ENCODE data around the gene THEM4.
"Not testable (repeated sequence)": the region's sequence is repeated elsewhere in the genome, so short reads cannot be mapped to it uniquely, and the experiment has no call there.

The THEM4 gene

DNA sequence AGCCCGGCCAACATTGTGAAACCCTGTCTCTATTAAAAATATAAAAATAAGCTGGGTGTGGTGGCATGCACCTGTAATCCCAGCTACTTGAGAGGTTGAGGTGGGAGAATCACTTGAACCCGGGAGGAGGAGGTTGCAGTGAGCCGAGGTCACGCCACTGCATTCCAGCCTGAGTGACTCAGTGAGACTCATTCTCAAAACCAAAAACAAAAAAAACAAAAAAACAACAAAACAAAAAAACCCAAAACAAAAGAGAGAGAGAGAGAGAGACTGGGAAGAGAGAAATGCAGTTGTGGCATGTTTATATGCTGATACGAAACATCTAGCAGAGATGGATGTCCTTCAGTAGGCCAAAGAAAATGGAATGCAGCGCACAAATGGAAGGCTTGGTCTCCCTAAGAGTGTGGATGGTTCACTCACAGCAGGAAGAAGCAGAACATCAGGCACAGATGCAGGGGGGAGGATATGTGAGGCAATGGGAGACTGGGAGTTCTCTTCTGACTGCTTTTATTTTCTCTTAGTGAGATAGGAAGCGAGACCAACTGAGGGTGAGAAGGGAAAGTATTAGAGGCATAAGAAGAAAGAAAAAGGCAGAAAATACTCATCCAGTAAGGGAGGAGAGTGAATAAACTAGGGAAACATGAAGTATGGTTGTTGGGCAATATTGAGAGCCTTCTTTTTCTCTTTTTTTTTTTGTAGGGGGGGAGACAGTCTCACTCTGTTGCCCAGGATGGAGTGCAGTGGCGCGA is 16.0 kb downstream of the THEM4 start:
- 88 to 93% methylated on average over 8 to 9 of the region's 9 CpGs for WGBS, 2 experiments
- Histone ChIP-seq H3K27ac (ENCODE audit: insufficient read depth, low read depth, low read length, poor library complexity, severe bottlenecking) (peak overlapping the region; percentile 21), H3K36me3 (ENCODE audit: control insufficient read depth, insufficient read depth, low read length) (no peaks in the 10 kb centered on the region), H3K4me1 (ENCODE audit: control insufficient read depth, insufficient read depth, low read length) (no peaks in the 10 kb centered on the region), H3K4me3 (ENCODE audit: insufficient read depth, low read depth, low read length) (no peak overlapping the region), H3K9me3 (ENCODE audit: control insufficient read depth, low read length) (no peaks in the 10 kb centered on the region), H3K27me3 (ENCODE audit: control insufficient read depth, insufficient read depth, low read length, poor library complexity, severe bottlenecking) (no peaks in the 10 kb centered on the region)

DNA sequence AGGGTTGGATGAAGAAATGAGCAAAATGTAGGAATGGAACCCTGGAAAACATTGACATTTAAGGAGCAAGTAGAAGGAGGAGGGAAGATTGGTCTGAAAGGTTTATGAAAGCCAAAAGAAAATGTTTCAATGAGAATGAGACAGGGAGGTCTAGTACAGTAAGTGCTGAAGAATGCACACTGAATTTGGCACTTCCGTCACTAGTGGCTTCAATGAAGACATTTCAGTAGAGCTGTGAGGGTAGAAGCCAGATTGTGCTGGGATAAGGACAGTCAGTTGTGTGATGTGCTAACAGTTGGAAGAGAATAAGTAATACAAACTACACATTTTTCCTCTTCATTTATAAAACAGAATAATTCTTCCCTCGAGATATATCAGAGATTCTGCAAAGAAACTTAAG is 17.1 kb downstream of the THEM4 start:
- no peak overlapping the region for H3K4me3 ChIP-seq (ENCODE audit: insufficient read depth, low read depth, low read length)
- H3K36me3 ChIP-seq (ENCODE audit: control insufficient read depth, insufficient read depth, low read length): no peaks in the 10 kb centered on the region
- H3K27me3 ChIP-seq (ENCODE audit: control insufficient read depth, insufficient read depth, low read length, poor library complexity, severe bottlenecking): no peaks in the 10 kb centered on the region
- 93 to 97% methylated on average over 1 of the region's 2 CpGs for WGBS, 2 experiments
- no peaks in the 10 kb centered on the region for H3K4me1 ChIP-seq (ENCODE audit: control insufficient read depth, insufficient read depth, low read length)
- no peaks in the 10 kb centered on the region for H3K9me3 ChIP-seq (ENCODE audit: control insufficient read depth, low read length)
- no peak overlapping the region for H3K27ac ChIP-seq (ENCODE audit: insufficient read depth, low read depth, low read length, poor library complexity, severe bottlenecking)

DNA sequence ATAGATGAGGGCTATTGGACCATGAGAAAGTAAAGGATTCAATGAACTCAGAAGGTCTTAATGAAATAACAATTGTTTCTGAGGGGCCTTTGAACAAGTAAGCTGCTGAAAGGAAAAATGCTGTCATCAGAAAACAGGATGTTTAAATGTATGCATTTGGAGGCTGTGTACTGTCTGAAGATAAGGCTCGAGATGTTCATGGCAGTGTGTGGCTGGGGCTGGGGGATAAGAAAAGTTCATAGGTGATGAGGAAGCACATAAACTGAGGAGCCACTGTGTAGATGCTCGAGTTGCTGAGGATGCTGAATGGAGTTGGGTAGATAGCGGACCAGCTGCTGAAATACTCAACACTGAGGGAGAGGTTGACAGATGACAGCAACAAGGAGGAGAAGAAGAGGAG is 17.8 kb downstream of the THEM4 start:
- no peaks in the 10 kb centered on the region for H3K36me3 ChIP-seq (ENCODE audit: control insufficient read depth, insufficient read depth, low read length)
- 89 to 92% methylated on average over 3 of the region's 3 CpGs for WGBS, 2 experiments
- H3K27me3 ChIP-seq (ENCODE audit: control insufficient read depth, insufficient read depth, low read length, poor library complexity, severe bottlenecking): no peaks in the 10 kb centered on the region
- no peaks in the 10 kb centered on the region for H3K9me3 ChIP-seq (ENCODE audit: control insufficient read depth, low read length)
- H3K4me1 ChIP-seq (ENCODE audit: control insufficient read depth, insufficient read depth, low read length): no peaks in the 10 kb centered on the region
- no peak overlapping the region for H3K4me3 ChIP-seq (ENCODE audit: insufficient read depth, low read depth, low read length)
- no peak overlapping the region for H3K27ac ChIP-seq (ENCODE audit: insufficient read depth, low read depth, low read length, poor library complexity, severe bottlenecking)

DNA sequence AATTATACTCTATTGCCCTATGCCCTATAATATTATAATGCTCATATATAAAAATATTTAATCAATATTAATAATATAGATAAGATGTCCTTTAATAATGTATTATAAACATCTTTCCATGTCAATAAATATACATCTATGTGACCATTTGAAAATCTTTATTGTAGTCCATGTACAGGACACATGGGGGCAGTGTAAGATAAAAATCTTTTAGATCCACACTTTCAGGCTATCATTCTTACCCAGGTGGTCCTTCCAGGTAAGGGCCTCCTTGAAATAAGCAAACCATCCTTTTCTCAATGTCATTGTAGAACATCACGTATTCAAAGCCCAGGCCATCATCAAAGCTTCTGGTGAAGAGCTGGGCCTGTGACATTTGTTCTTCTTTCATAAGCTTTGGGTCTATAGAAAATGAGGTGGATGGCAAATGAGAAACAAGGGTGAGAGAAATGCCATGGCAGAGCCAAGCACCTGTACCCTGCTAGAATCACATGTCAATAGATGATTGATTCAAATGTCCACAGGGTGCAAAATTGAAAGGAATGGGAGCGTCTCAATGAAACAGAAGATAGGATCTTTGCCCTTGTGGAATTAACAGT is 20.2 kb downstream of the THEM4 start:
- WGBS, 2 experiments: 85 to 100% methylated on average over 2 of the region's 2 CpGs

DNA sequence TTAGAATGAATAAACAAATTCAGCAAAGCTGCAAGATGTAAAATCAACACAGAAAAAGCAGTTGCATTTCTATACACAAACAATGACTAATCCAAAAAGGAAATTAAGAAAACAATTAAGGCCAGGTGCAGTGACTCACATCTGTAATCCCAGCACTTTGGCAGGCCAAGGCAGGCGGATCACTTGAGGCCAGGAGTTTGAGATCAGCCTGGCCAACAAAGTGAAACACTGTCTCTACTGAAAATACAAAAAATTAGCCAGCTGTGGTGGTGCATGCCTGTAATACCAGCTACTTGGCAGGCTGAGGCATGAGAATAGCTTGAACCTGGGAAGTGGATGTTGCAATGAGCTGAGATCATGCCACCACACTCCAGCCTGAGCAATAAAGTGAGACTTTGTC is 22.3 kb downstream of the THEM4 start:
- no peaks in the 10 kb centered on the region for H3K36me3 ChIP-seq (ENCODE audit: control insufficient read depth, insufficient read depth, low read length)
- H3K27ac ChIP-seq (ENCODE audit: insufficient read depth, low read depth, low read length, poor library complexity, severe bottlenecking): no peak overlapping the region
- H3K4me1 ChIP-seq (ENCODE audit: control insufficient read depth, insufficient read depth, low read length): no peaks in the 10 kb centered on the region
- H3K4me3 ChIP-seq (ENCODE audit: insufficient read depth, low read depth, low read length): no peak overlapping the region
- WGBS, 2 experiments: 93 to 97% methylated on average over 1 of the region's 1 CpG
- H3K9me3 ChIP-seq (ENCODE audit: control insufficient read depth, low read length): no peaks in the 10 kb centered on the region
- H3K27me3 ChIP-seq (ENCODE audit: control insufficient read depth, insufficient read depth, low read length, poor library complexity, severe bottlenecking): no peaks in the 10 kb centered on the region

More for the DNA sequence above, 20.2 kb downstream of the THEM4 start:
- Histone ChIP-seq H3K9me3 (ENCODE audit: control insufficient read depth, low read length) (no peaks in the 10 kb centered on the region), H3K4me1 (ENCODE audit: control insufficient read depth, insufficient read depth, low read length) (no peaks in the 10 kb centered on the region), H3K27ac (ENCODE audit: insufficient read depth, low read depth, low read length, poor library complexity, severe bottlenecking) (no peak overlapping the region), H3K27me3 (ENCODE audit: control insufficient read depth, insufficient read depth, low read length, poor library complexity, severe bottlenecking) (no peaks in the 10 kb centered on the region), H3K4me3 (ENCODE audit: insufficient read depth, low read depth, low read length) (no peak overlapping the region), H3K36me3 (ENCODE audit: control insufficient read depth, insufficient read depth, low read length) (no peaks in the 10 kb centered on the region)

DNA sequence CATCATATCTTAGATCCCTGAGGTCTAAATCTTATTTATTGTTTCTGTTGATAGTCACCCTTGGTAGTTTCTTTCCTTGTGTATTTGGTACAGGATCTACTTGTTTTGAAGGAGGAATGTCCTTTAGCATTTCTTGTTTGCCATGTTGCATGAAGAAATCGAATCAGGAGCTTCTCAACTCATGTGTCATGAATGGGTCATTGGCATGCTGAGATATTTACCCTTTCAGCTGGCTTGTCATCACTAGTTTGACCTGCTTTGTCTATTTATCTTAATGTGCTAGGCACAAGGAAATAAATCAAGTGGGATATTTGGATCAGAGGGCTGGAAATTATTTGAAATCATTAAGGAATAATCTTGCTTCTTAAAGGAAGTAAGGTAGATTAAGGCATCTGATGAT is 23.8 kb downstream of the THEM4 start:
- Histone ChIP-seq H3K27ac (ENCODE audit: insufficient read depth, low read depth, low read length, poor library complexity, severe bottlenecking) (no peak overlapping the region), H3K27me3 (ENCODE audit: control insufficient read depth, insufficient read depth, low read length, poor library complexity, severe bottlenecking) (no peaks in the 10 kb centered on the region), H3K9me3 (ENCODE audit: control insufficient read depth, low read length) (no peaks in the 10 kb centered on the region), H3K4me1 (ENCODE audit: control insufficient read depth, insufficient read depth, low read length) (no peaks in the 10 kb centered on the region), H3K36me3 (ENCODE audit: control insufficient read depth, insufficient read depth, low read length) (no peaks in the 10 kb centered on the region), H3K4me3 (ENCODE audit: insufficient read depth, low read depth, low read length) (no peak overlapping the region)
- 92 to 93% methylated on average over 1 of the region's 1 CpG for WGBS, 2 experiments

DNA sequence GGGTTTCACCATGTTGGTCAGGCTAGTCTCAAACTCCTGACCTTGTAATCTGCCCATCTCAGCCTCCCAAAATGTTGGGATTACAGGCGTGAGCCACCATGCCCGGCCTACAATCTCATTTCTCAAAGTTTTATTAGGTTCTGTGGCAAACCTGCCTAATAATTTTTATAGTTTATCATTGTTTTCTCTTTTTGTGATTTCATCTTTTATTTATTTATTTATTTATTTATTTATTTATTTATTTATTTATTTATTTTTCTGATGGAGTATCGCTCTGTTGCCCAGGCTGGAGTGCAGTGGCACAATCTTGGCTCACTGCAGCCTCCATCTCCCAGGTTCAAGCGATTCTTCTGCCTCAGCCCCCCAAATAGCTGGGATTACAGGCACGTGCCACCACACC is 24.4 kb downstream of the THEM4 start:
- not testable (repeated sequence) for H3K27ac ChIP-seq (ENCODE audit: insufficient read depth, low read depth, low read length, poor library complexity, severe bottlenecking); H3K9me3 ChIP-seq (ENCODE audit: control insufficient read depth, low read length); H3K4me3 ChIP-seq (ENCODE audit: insufficient read depth, low read depth, low read length); H3K4me1 ChIP-seq (ENCODE audit: control insufficient read depth, insufficient read depth, low read length); H3K27me3 ChIP-seq (ENCODE audit: control insufficient read depth, insufficient read depth, low read length, poor library complexity, severe bottlenecking); H3K36me3 ChIP-seq (ENCODE audit: control insufficient read depth, insufficient read depth, low read length)
- 90 to 94% methylated on average over 5 of the region's 5 CpGs for WGBS, 2 experiments

DNA sequence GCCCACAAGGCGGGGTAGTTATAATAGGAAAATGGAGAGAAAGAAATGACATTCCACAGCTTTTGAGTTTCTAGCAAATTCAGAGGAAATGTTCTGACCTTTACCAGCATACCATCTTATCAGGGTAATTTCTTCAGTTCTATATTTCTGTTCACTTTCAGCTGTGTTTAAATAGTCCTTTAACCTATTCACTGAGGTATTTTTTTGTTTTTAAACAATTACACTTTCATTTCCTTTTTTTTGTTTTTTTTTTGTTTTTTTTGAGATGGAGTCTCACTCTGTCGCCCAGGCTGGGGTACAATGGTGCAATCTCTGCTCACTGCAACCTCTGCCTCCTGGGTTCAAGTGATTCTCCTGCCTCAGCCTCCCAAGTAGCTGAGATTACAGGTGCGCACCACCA is 24.9 kb downstream of the THEM4 start:
- H3K9me3 ChIP-seq (ENCODE audit: control insufficient read depth, low read length); H3K4me3 ChIP-seq (ENCODE audit: insufficient read depth, low read depth, low read length); H3K27me3 ChIP-seq (ENCODE audit: control insufficient read depth, insufficient read depth, low read length, poor library complexity, severe bottlenecking); H3K27ac ChIP-seq (ENCODE audit: insufficient read depth, low read depth, low read length, poor library complexity, severe bottlenecking); H3K4me1 ChIP-seq (ENCODE audit: control insufficient read depth, insufficient read depth, low read length); H3K36me3 ChIP-seq (ENCODE audit: control insufficient read depth, insufficient read depth, low read length): not testable (repeated sequence)
- 87 to 94% methylated on average over 2 to 3 of the region's 3 CpGs for WGBS, 2 experiments

DNA sequence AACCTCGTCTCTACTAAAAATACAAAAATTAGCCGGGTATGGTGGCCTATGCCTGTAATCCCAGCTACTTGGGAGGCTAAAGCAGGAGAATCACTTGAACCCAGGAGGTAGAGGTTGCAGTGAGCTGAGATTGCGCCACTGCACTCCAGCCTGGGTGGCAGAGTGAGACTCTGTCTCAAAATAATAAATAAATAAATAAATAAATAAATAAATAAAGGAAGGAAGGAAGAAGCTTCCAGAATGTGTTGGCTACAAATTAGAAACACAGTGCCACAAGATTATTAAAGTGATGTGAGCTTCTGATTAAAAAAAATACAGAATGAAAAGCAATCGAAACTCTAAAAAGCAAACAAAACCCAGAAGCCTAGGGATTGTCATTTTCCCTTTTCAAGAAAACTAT is 25.4 kb downstream of the THEM4 start:
- not testable (repeated sequence) for H3K27me3 ChIP-seq (ENCODE audit: control insufficient read depth, insufficient read depth, low read length, poor library complexity, severe bottlenecking); H3K9me3 ChIP-seq (ENCODE audit: control insufficient read depth, low read length); H3K4me3 ChIP-seq (ENCODE audit: insufficient read depth, low read depth, low read length); H3K36me3 ChIP-seq (ENCODE audit: control insufficient read depth, insufficient read depth, low read length); H3K27ac ChIP-seq (ENCODE audit: insufficient read depth, low read depth, low read length, poor library complexity, severe bottlenecking); H3K4me1 ChIP-seq (ENCODE audit: control insufficient read depth, insufficient read depth, low read length)
- 95 to 96% methylated on average over 3 of the region's 4 CpGs for WGBS, 2 experiments

DNA sequence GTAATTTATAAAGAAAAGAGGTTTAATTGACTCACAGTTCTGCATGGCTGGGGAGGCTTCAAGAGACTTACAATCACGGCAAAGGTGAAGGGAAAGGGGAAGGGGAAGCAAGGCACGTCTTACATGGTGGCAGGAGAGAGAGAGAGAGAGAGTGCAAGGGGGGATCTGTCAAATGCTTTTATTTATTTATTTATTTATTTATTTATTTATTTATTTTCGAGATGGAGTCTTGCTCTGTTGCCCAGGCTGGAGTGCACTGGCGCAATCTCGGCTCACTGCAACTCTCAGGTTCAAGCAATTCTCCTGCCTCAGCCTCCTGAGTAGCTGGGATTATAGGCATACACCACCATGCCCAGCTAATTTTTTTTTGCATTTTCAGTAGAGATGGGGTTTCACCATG is 26.4 kb downstream of the THEM4 start:
- not testable (repeated sequence) for H3K27me3 ChIP-seq (ENCODE audit: control insufficient read depth, insufficient read depth, low read length, poor library complexity, severe bottlenecking); H3K4me3 ChIP-seq (ENCODE audit: insufficient read depth, low read depth, low read length); H3K36me3 ChIP-seq (ENCODE audit: control insufficient read depth, insufficient read depth, low read length); H3K9me3 ChIP-seq (ENCODE audit: control insufficient read depth, low read length); H3K27ac ChIP-seq (ENCODE audit: insufficient read depth, low read depth, low read length, poor library complexity, severe bottlenecking); H3K4me1 ChIP-seq (ENCODE audit: control insufficient read depth, insufficient read depth, low read length)
- WGBS, 2 experiments: 93 to 94% methylated on average over 5 of the region's 5 CpGs
